HG03103 (cell line): ENCODE measurements around the gene TBPL1.
"Not testable (repeated sequence)": the region's sequence is repeated elsewhere in the genome, so short reads cannot be mapped to it uniquely, and the experiment has no call there.

Source experiments
- ATAC-seq: cut with Tn5 transposase; IDR thresholded peaks from one replicate; pipeline ENCODE4 v1.9.1; 2021; ENCODE audit warnings: low read depth; ENCODE audit not compliant: unreplicated experiment

TBPL1 gene

GRCh38 chr6:133951881-133952814, 876 bp upstream of the TBPL1 start:
- peak; percentile 49 for ATAC-seq

- no peak for ATAC-seq
These were observed 801 bp downstream of the TBPL1 start for GRCh38 chr6:133953634-133954415.

GRCh38 chr6:133954657-133955576, 1.9 kb downstream of the TBPL1 start:
- no peak for ATAC-seq

GRCh38 chr6:133955582-133956415, 2.8 kb downstream of the TBPL1 start:
- no peak for ATAC-seq

GRCh38 chr6:133956416-133957049, 3.5 kb downstream of the TBPL1 start:
- ATAC-seq: no peak

- ATAC-seq: no peak
These were observed 4.2 kb downstream of the TBPL1 start for GRCh38 chr6:133957227-133957626.

GRCh38 chr6:133957780-133958242, 4.8 kb downstream of the TBPL1 start:
- ATAC-seq: no peak

- ATAC-seq: no peak
These were observed 5.8 kb downstream of the TBPL1 start for GRCh38 chr6:133958791-133959190.

- ATAC-seq: no peak
These were observed 6.8 kb downstream of the TBPL1 start for GRCh38 chr6:133959667-133960368.

- ATAC-seq: no peak
These were observed 8.8 kb downstream of the TBPL1 start for GRCh38 chr6:133961831-133962230.

- no peak for ATAC-seq
These were observed 11.0 kb downstream of the TBPL1 start for GRCh38 chr6:133964052-133964451.

- ATAC-seq: no peak
These were observed 11.7 kb downstream of the TBPL1 start for GRCh38 chr6:133964702-133965101.

GRCh38 chr6:133965817-133966360, 12.9 kb downstream of the TBPL1 start:
- no peak for ATAC-seq

GRCh38 chr6:133966654-133967329, 13.8 kb downstream of the TBPL1 start:
- ATAC-seq: peak; percentile 92

- no peak for ATAC-seq
These were observed 14.3 kb downstream of the TBPL1 start for GRCh38 chr6:133967347-133967746.

GRCh38 chr6:133967835-133968234, 14.8 kb downstream of the TBPL1 start:
- ATAC-seq: not testable (repeated sequence)

GRCh38 chr6:133969285-133969920, 16.4 kb downstream of the TBPL1 start:
- no peak for ATAC-seq
